Panc1 (cell line): ENCODE data around the gene GJA3. TPM values are rescaled to one million over a fixed set of nuclear protein-coding genes. Genes with fewer than 3 reads are reported as not detected.

Experiments used
- ATAC-seq: fragments of 200-7000 bp; cut with Tn5 transposase; 2 replicates; pipeline ENCODE4 v1.9.1; 2020; ENCODE audit warnings: mild to moderate bottlenecking, moderate library complexity
- BruUV-seq: library from RNA; stranded (reverse); fragments of 400-500 nt; replicated peaks from 2 replicates; lab custom pipeline; 2021; lab: Mats Ljungman, UMichigan
- CTCF ChIA-PET: fragments of 300-600 bp; sonication (Branson Sonifier 250); formaldehyde crosslinking; loops from one replicate; lab custom pipeline; 2022; ENCODE audit warnings: antibody characterized with exemption; lab: Charles Lee
- POLR2A ChIA-PET: fragments of 300-600 bp; sonication (Branson Sonifier 250); formaldehyde crosslinking; loops from one replicate; lab custom pipeline; 2022; ENCODE audit warnings: antibody characterized with exemption; lab: Charles Lee
- DNase-seq: peaks from one replicate; pipeline ENCODE4 v3.0.0-alpha.2; 2010; ENCODE audit warnings: low read depth, low spot score
- H3K27ac ChIP-seq: 2 replicates; pipeline ENCODE4 v1.5.1; 2011; ENCODE audit warnings: mild to moderate bottlenecking, low read length, inconsistent platforms
- H3K27me3 ChIP-seq: fragments of 200-500 bp; sonication (Bioruptor generic); 2 replicates; pipeline ENCODE4 v1.6.0; 2014; ENCODE audit warnings: low read length, inconsistent platforms; ENCODE audit not compliant: control insufficient read depth, insufficient read depth
- H3K36me3 ChIP-seq: fragments of 200-500 bp; sonication (Bioruptor generic); 2 replicates; pipeline ENCODE4 v1.5.1; 2014; ENCODE audit warnings: inconsistent platforms, mild to moderate bottlenecking, low read length, moderate library complexity; ENCODE audit not compliant: control insufficient read depth, insufficient read depth
- H3K4me1 ChIP-seq: 2 replicates; pipeline ENCODE4 v1.5.1; 2011; ENCODE audit warnings: inconsistent platforms, mild to moderate bottlenecking, low read length, moderate library complexity; ENCODE audit not compliant: control insufficient read depth, insufficient read depth
- H3K4me3 ChIP-seq, 2 experiments: 2 replicates each; pipeline ENCODE4 v1.5.1; 2011 to 2012; ENCODE audit warnings: low read depth in 2 of 2, low read length in 2 of 2, mild to moderate bottlenecking in 2 of 2, inconsistent platforms in 1 of 2, moderate library complexity in 1 of 2
- H3K9me3 ChIP-seq: fragments of 200-500 bp; sonication (Bioruptor generic); 2 replicates; pipeline ENCODE4 v1.5.1; 2014; ENCODE audit warnings: low read depth, mild to moderate bottlenecking, inconsistent platforms, low read length, moderate library complexity; ENCODE audit not compliant: control insufficient read depth, insufficient read depth
- CTCF ChIP-seq: fragments of 450-650 bp; IDR thresholded peaks from 2 replicates; pipeline ENCODE4 v1.5.1; 2017; ENCODE audit warnings: mild to moderate bottlenecking
- POLR2AphosphoS5 ChIP-seq: IDR thresholded peaks from 2 replicates; pipeline ENCODE4 v1.6.1; 2012; ENCODE audit warnings: mild to moderate bottlenecking, low read depth, low read length, moderate library complexity
- REST ChIP-seq, 2 experiments: IDR thresholded peaks; 2 replicates each; pipeline ENCODE4 v1.6.1; 2011 to 2012; ENCODE audit warnings: low read depth in 2 of 2, control low read depth in 1 of 2, low read length in 1 of 2, mild to moderate bottlenecking in 1 of 2, moderate library complexity in 1 of 2; ENCODE audit not compliant: insufficient read depth in 1 of 2
- SIN3A ChIP-seq: IDR thresholded peaks from 2 replicates; pipeline ENCODE4 v1.6.1; 2012; ENCODE audit warnings: low read depth, mild to moderate bottlenecking, low read length, moderate library complexity, borderline replicate concordance; ENCODE audit not compliant: insufficient read depth
- TCF7L2 ChIP-seq: IDR thresholded peaks from 2 replicates; pipeline ENCODE4 v1.6.1; 2011; ENCODE audit warnings: mild to moderate bottlenecking, low read depth, low read length, inconsistent platforms
- in situ Hi-C: cut with HindIII; loops from 2 replicates; pipeline ENCODE4 v1.10.0; 2016; ENCODE audit warnings: low sequenced_read_pairs, low pct_unique_long_range_greater_than_20kb
- intact Hi-C: fragments of 100-400 bp; cut with micrococcal nuclease; formaldehyde crosslinking; loops from one replicate; pipeline ENCODE4 v1.10.0; 2022; ENCODE audit not compliant: unreplicated experiment
- total RNA-seq: library from RNA; stranded (reverse); gene quantifications from one replicate; pipeline ENCODE4 v1.2.1, GENCODE V29; 2021; ENCODE audit not compliant: unreplicated experiment

The GJA3 gene
- total RNA-seq, 1 experiment from 2014 or later = 11.6 TPM

- no peak for ATAC-seq
Measured at GRCh38 chr13:20171364-20171763, 10.5 kb upstream of the GJA3 start.

GRCh38 chr13:20170921-20171320 lies 10.1 kb upstream of the GJA3 start:
- in situ Hi-C loops (no loop called here), intact Hi-C loops (no loop called here)
- H3K27me3 ChIP-seq = no peaks in the 10 kb centered on the region
- no peaks in the 10 kb centered on the region for H3K36me3 ChIP-seq
- POLR2A ChIA-PET = no interaction called here
- no peak overlapping the region for H3K27ac ChIP-seq
- DNase-seq = no peak
- TF ChIP-seq REST (IDR thresholded peaks at IDR 0.05; ENCODE audit: insufficient read depth in 1 of 2, low read depth in 2 of 2, low read length in 1 of 2) (no peak), TCF7L2 (no peak), POLR2AphosphoS5 (no peak), CTCF (no peak), SIN3A (no peak)
- no peak overlapping the region for H3K4me3 ChIP-seq
- no peaks in the 10 kb centered on the region for H3K9me3 ChIP-seq
- 0 out of 2 replicates have a peak, but pooled peaks cover 5% of the 10 kb centered on the region for H3K4me1 ChIP-seq
- no TSS peak for BruUV-seq
- ATAC-seq = no peak
- CTCF ChIA-PET = no interaction called here

More at GRCh38 chr13:20171364-20171763, 10.5 kb upstream of the GJA3 start:
- H3K4me1 ChIP-seq = 0 out of 2 replicates have a peak, but pooled peaks cover 5% of the 10 kb centered on the region
- POLR2A ChIA-PET = no interaction called here
- no peak for TF ChIP-seq CTCF
- no peak for TF ChIP-seq REST (IDR thresholded peaks at IDR 0.05; ENCODE audit: insufficient read depth in 1 of 2, low read depth in 2 of 2, low read length in 1 of 2)
- no peak for TF ChIP-seq POLR2AphosphoS5
- TF ChIP-seq SIN3A = no peak
- TF ChIP-seq TCF7L2 = no peak
- no peaks in the 10 kb centered on the region for H3K27me3 ChIP-seq
- no peak overlapping the region for H3K4me3 ChIP-seq
- in situ Hi-C loops (no loop called here), intact Hi-C loops (no loop called here)
- BruUV-seq = no TSS peak
- CTCF ChIA-PET = no interaction called here
- no peaks in the 10 kb centered on the region for H3K36me3 ChIP-seq
- H3K9me3 ChIP-seq = no peaks in the 10 kb centered on the region
- H3K27ac ChIP-seq = no peak overlapping the region
- DNase-seq = no peak
